Thyroid gland (tissue), 4 donors: ENCODE data around the gene ALDH3B2.

ENCODE experiments used
- CTCF ChIP-seq, 6 experiments: fragments of 200-600 bp in 3 of 6; fragments of 450-650 bp in 3 of 6; sonication (generic) in 3 of 6; IDR thresholded peaks; one replicate each; pipeline ENCODE4 v1.5.1; 2016 to 2019; ENCODE audit warnings: antibody characterized with exemption in 6 of 6, mild to moderate bottlenecking in 2 of 6, inconsistent platforms in 1 of 6, moderate library complexity in 1 of 6
- POLR2A ChIP-seq, 2 donors: fragments of 450-650 bp; IDR thresholded peaks; one replicate each; pipeline ENCODE4 v1.6.1; 2017; ENCODE audit warnings: antibody characterized with exemption in 2 of 2, mild to moderate bottlenecking in 2 of 2, moderate library complexity in 1 of 2

- TF ChIP-seq POLR2A (IDR thresholded peaks at IDR 0.05) (no peak), CTCF (IDR thresholded peaks at IDR 0.05) (no peak)
Measured at GRCh38 chr11:67647471-67647870, 27.0 kb downstream of the ALDH3B2 start.
